Small intestine (tissue), 7 donors: Measurements from ENCODE around the gene GNB1. TPM values are rescaled to one million over a fixed set of nuclear protein-coding genes. Genes with fewer than 3 reads are reported as not detected.

Experiments
- DNase-seq, 2 donors: peaks; one replicate each; pipeline versions ENCODE4 v3.0.0 to v3.0.0-alpha.2; 2013
- FAIRE-seq: peaks from 2 replicates; lab custom pipeline; 2012; peaks lifted over from hg19 to GRCh38; lab: Jason Lieb, UNC
- H3K27ac ChIP-seq, 3 donors: one replicate each; pipeline ENCODE4 v1.5.1; 2013; ENCODE audit warnings: low read length in 2 of 3, mild to moderate bottlenecking in 2 of 3, control low read depth in 1 of 3, inconsistent platforms in 1 of 3, low read depth in 1 of 3, moderate library complexity in 1 of 3
- H3K27me3 ChIP-seq, 3 donors: one replicate each; pipeline ENCODE4 v1.6.1; 2013; ENCODE audit warnings: low read length in 3 of 3, inconsistent platforms in 1 of 3; ENCODE audit not compliant: control insufficient read depth in 3 of 3, insufficient read depth in 3 of 3
- H3K36me3 ChIP-seq, 3 donors: one replicate each; pipeline ENCODE4 v1.6.1; 2013; ENCODE audit warnings: low read length in 3 of 3, inconsistent platforms in 1 of 3, low read depth in 1 of 3, mild to moderate bottlenecking in 1 of 3, moderate library complexity in 1 of 3; ENCODE audit not compliant: control insufficient read depth in 3 of 3, insufficient read depth in 2 of 3
- H3K4me1 ChIP-seq, 3 donors: one replicate each; pipeline ENCODE4 v1.6.1; 2013; ENCODE audit warnings: low read length in 2 of 3, inconsistent platforms in 1 of 3, low read depth in 1 of 3, mild to moderate bottlenecking in 1 of 3, moderate library complexity in 1 of 3; ENCODE audit not compliant: control insufficient read depth in 3 of 3, insufficient read depth in 2 of 3
- H3K4me3 ChIP-seq, 3 donors: one replicate each; pipeline ENCODE4 v1.5.1; 2013; ENCODE audit warnings: low read length in 3 of 3, control low read depth in 1 of 3, inconsistent platforms in 1 of 3, low read depth in 1 of 3, mild to moderate bottlenecking in 1 of 3, moderate library complexity in 1 of 3
- H3K9me3 ChIP-seq, 2 donors: one replicate each; pipeline ENCODE4 v1.6.1; 2013; ENCODE audit warnings: low read depth in 1 of 2, low read length in 1 of 2; ENCODE audit not compliant: control insufficient read depth in 2 of 2, insufficient read depth in 1 of 2
- WGBS, 3 donors: extraction: QIAGEN DNeasy Blood & Tissue Kit; methylation state at CpG; one replicate each; pipeline ENCODE4 v1.1.7; 2013; 5-methylcytosine and 5-hydroxymethylcytosine counted together
- polyA plus RNA-seq, 4 donors: library from polyadenylated mRNA; stranded (reverse) in 3 of 4; unstranded in 1 of 4; fragments of 200-250 nt in 3 of 4; fragments of 120-200 nt in 1 of 4; gene quantifications; one replicate each; pipeline versions ENCODE4 v1.2.1 to v1.2.3, GENCODE V29; 2013
- donor health status: healthy with polysubstance abuse.
- donor health status: control.
- donor health status: control.
- donor health status: Bipolar disorder and iron deficiency.
- donor health status: healthy.

The GNB1 gene
- polyA plus RNA-seq, 4 donors = 169 to 214 (median 192) TPM

DNA sequence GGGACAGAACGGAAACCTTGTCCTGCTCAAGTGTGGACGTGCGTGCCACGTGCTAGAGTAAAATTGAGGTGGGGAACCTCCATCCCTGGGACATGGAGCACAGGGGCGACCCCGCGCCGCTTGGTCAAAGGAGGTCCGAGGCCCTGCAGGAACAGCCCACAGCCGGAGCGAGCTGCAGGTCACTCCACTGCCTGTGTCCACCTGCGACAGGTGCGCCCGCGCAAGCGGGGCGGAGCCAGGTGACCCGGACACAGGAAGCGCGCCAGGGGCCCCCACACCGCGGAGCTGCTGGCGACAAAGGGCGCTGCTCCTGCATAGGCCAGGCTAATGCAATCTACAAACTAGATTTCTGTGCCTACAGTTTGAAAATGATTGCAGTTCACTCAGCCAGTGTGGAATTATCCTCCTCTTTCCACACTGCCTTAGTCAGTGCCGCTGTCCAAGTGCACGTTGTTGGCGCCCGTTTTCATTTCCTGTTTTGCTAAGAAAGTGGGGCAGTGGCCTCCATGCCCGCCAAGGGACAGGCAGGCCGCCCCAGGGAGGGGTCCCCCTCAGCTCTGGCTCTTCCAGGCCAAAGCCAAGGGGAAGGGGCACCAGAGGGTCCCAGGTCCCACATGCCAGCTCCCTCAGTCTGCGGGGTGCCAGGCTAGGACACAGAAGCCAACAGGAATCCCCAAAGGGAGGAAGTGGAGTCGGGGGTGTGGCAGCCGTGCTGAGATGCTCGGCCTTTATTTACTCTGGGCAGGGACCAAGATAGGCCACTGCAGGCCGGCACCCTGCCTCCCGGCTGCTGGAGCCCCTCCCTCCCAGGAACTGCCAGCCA, 108.3 kb downstream of the GNB1 start:
- H3K4me3 ChIP-seq = peak overlapping the region in 2 of 3 donors; percentile 24 to 42
- H3K27ac ChIP-seq = peak overlapping the region; percentile 90 to 98 (median 93)
- peaks cover 20 to 48% (median 21%) of the 10 kb centered on the region in 3 donors for H3K4me1 ChIP-seq
- DNase-seq (peak; percentile 83 to 88), FAIRE-seq (no peak)
- WGBS, 3 donors = 1 to 9% (median 5%) methylated on average over 36 of the region's 36 CpGs
- H3K9me3 ChIP-seq = no peaks in the 10 kb centered on the region
- no peaks in the 10 kb centered on the region for H3K27me3 ChIP-seq
- peaks cover 9 to 28% (median 15%) of the 10 kb centered on the region in 3 donors for H3K36me3 ChIP-seq

DNA sequence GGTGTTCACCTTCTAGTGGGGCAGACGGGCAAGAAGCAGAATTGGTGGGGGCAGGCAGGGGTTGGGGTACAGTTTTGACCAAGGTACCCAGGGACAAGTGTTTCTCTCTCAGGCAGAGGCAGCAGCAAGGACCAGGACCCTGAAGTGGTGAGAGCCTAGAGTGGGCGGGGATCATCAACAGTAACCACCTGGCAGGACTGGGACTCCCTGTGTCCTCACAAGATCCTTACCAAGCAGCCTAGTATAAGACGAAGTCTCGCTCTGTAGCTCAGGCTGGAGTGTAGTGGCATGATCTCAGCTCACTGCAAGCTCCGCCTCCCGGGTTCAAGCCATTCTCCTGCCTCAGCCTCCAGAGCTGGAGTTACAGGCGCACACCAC, 109.4 kb downstream of the GNB1 start:
- Histone ChIP-seq H3K4me1 (peaks cover 21 to 56% (median 26%) of the 10 kb centered on the region in 3 donors), H3K36me3 (peaks cover 9 to 20% (median 9%) of the 10 kb centered on the region in 3 donors), H3K27me3 (no peaks in the 10 kb centered on the region), H3K9me3 (no peaks in the 10 kb centered on the region), H3K4me3 (no peak overlapping the region), H3K27ac (peak overlapping the region; percentile 88 to 98 (median 93))
- FAIRE-seq (no peak), DNase-seq (peak in 1 of 2 donors; percentile 41)
- 36 to 74% (median 66%) methylated on average over 7 of the region's 7 CpGs for WGBS, 3 donors

DNA sequence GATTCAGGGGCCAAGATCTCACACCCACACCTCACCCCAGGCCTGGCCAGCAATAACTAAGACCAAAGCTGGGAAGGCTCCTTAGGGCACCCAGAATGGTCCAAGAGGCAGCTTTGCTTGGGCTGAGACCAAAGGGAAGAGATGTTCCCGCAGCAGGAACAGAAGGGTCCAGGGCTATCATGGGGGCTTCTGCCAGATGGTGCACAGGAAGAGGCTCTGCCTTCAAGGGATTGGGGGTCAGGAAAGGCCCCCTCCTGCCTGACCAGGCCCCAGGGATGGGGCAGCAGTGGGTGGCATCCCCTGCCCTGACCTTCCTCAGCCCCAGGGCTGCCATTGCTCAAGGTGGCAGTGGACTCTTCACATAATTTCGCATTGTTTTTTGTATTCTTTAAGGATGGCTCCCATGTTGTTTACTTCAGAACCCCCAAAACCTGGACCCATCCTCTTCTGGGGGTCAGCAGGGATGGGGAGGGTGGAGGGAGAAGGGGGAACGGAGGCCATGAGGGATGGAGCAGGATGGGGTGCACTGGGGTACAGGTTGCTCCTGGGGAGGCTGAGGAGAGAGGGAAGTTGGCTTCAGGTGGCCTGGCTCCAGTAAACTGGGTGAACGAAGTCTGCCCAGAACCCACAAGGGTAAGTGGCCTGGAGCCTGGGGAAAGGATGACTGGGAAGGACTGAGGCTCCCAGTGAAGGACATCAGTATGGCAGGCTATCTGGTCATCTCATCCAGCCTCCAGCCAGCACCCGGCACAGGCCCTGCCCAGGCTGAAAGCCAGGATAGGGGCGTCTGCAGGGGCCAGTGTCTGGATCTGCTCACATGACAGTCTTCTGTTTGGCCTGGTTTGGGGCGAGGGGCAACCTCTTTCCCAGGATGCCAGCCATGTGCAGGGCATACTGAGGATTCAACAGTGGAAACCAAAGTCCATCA, 110.0 kb downstream of the GNB1 start:
- Histone ChIP-seq H3K4me3 (no peak overlapping the region), H3K27me3 (no peaks in the 10 kb centered on the region), H3K4me1 (peaks cover 23 to 61% (median 30%) of the 10 kb centered on the region in 3 donors), H3K36me3 (peaks cover 5 to 19% (median 5%) of the 10 kb centered on the region in 3 donors), H3K9me3 (no peaks in the 10 kb centered on the region), H3K27ac (peak overlapping the region; percentile 88 to 98 (median 93))
- DNase-seq = no peak
- WGBS, 3 donors = 71 to 81% (median 72%) methylated on average over 7 of the region's 7 CpGs
- no peak for FAIRE-seq

DNA sequence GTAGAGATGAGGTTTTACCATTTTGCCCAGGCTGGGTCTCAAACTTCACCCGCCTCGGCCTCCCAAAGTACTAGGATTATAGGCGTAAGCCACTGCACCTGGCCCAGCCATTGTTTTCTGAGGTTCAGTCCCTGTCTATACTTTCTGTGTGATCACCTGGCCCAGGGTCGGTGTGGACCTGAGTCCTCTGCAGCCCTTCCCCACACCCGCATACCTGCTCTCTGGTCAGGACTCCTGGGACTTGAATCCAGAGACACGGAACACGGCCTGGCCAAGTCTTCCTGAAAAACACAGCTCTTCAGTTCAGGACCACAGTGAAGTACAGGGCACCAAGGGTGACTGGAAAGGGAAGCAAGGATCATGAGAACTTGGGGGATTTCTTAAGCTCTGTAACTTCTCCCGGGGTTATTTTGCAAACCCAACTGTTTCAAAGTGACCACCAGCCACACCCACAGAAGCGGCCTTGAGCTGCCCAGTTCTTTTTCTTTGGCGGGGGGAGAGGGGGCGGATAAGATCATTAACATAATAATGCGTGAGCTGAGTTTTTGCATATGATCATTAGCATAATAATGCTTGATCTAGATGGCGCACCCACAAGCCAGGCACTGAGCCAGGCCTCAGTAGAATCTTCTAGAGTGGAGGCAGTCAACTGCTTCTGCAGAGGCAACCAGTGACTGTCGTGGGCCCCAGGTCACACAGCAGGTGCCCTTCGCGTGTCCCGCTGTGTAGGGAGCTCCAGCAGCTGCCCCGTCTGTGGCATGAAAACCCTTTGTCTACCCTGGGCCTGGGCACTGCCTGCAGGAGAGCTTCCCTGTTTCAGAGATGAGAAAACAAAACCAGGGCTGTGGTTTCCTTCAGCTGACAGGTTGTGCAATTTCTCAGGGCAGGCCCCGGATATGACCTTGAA, 110.9 kb downstream of the GNB1 start:
- H3K27ac ChIP-seq = peak overlapping the region; percentile 88 to 98 (median 93)
- H3K4me1 ChIP-seq = peaks cover 24 to 68% (median 30%) of the 10 kb centered on the region in 3 donors
- DNase-seq (peak; percentile 62 to 75), FAIRE-seq (no peak)
- H3K27me3 ChIP-seq = no peaks in the 10 kb centered on the region
- H3K4me3 ChIP-seq = peak overlapping the region in 1 of 3 donors; percentile 42
- H3K9me3 ChIP-seq = no peaks in the 10 kb centered on the region
- H3K36me3 ChIP-seq = peaks cover 0 to 12% (median 2%) of the 10 kb centered on the region in 3 donors
- 35 to 37% (median 35%) methylated on average over 19 of the region's 19 CpGs for WGBS, 3 donors

DNA sequence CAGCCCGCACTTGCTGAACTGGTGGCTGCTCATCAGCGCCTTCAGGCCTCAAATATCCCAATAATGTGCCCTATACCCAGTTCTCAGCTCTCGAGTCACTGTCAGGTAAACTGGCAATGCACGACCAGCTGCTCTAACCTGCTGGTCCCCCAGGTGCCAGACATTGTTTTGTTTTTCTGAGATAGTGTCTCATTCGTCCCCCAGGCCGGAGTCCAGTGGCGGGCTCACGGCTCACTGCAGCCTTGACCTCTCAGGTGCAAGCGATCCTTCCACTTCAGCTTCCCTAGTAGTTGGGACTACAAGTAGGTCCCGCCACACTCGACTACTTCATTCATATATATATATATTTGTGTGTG, 111.6 kb downstream of the GNB1 start:
- DNase-seq (no peak), FAIRE-seq (no peak)
- Histone ChIP-seq H3K9me3 (no peaks in the 10 kb centered on the region), H3K36me3 (peaks cover 0 to 8% (median 0%) of the 10 kb centered on the region in 3 donors), H3K4me3 (peak overlapping the region; percentile 42 to 88 (median 49)), H3K4me1 (peaks cover 24 to 68% (median 30%) of the 10 kb centered on the region in 3 donors), H3K27ac (peak overlapping the region; percentile 60 to 98 (median 93)), H3K27me3 (no peaks in the 10 kb centered on the region)
- 23 to 47% (median 35%) methylated on average over 11 of the region's 11 CpGs for WGBS, 3 donors

DNA sequence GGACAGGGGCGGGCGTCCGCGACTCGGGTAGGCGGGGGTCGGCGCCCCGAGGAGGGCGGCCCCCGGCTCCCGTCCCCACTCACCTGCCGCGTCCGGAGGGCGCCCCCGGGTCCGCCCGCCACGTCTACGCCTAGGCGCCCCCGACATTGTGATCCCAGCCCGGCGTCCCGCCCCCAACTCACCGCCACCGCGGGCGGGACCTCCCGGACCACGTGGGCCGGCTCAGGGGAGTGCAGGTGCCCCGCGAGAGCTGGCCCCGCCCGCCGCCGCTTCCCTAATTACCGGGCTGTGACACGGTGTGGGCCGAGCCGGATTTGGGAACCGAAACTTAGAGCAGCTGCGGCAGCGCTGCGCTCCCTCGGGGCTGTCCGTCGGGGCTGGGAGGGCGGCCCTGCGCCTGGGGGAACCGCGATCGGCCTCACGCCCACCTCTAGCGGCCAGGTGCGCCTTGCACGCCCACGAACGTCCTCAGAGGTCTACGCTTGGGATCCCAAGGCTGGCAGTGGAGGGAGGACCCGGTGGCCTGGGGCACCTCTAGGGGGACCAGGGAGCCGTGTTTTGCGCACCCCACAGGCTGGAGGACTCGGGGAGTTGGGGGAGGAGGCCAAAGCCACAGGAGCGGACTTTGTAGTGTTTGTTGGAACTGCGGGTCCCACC, 112.1 kb downstream of the GNB1 start:
- peaks cover 24 to 68% (median 30%) of the 10 kb centered on the region in 3 donors for H3K4me1 ChIP-seq
- H3K36me3 ChIP-seq = peaks cover 0 to 7% (median 0%) of the 10 kb centered on the region in 3 donors
- DNase-seq (peak; percentile 79 to 85), FAIRE-seq (no peak)
- no peaks in the 10 kb centered on the region for H3K9me3 ChIP-seq
- peak overlapping the region; percentile 42 to 88 (median 49) for H3K4me3 ChIP-seq
- WGBS, 3 donors = 0 to 2% (median 1%) methylated on average over 25 to 68 of the region's 68 CpGs
- H3K27me3 ChIP-seq = no peaks in the 10 kb centered on the region
- H3K27ac ChIP-seq = peak overlapping the region; percentile 60 to 98 (median 93)

DNA sequence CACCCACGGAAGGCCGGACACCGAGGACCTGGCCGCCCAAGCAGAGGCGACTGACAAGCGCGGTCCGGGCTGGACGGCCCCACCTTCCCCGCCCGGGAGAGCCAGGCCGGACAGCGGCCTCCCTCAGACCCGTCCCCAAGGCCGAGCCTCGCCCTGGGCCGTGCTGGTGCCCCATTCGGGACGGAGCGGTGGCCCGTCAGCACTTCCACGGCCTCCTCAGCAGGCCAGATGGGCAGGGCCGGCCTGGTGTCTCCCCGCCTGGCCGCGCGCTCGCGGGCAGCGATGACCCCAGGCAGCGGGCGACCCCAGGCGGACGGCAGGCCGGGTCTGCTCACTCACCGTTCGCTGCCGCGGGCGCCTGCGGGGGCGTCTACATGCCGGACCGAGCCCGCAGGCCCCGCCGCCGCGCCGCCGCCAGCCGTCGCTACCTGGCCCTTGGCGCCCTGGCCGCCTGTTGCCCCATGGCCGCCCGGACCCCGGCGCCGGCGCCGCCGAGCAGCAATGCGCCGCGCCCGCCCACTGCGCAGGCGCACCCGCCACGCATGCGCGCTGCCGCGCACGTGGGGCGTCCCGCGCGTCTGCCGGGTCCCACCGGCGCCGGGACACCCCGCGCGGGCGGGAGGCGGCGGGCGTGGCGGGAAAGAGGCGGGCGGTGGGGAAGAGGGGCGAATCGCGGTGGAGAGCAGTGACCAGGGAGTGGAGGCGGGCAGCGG, 112.8 kb downstream of the GNB1 start, which contains the start of gene NADK:
Gene NADK (minus strand): TSS at position 521 of the 713 bp plus-strand sequence. CDS start 13,064 bp downstream, outside the sequence.
- peak; percentile 69 to 87 for DNase-seq
- peak within 1 kb of the TSS; percentile 60 to 98 (median 93) for H3K27ac ChIP-seq
- H3K4me1 ChIP-seq = peaks cover 20 to 62% (median 27%) of the 10 kb centered on the region in 3 donors
- no peaks in the 10 kb centered on the region for H3K27me3 ChIP-seq
- FAIRE-seq = no peak
- WGBS, 3 donors = 0% methylated on average over 61 to 99 of the region's 99 CpGs
- H3K36me3 ChIP-seq = peaks cover 0 to 9% (median 0%) of the 10 kb centered on the region in 3 donors
- H3K9me3 ChIP-seq = no peaks in the 10 kb centered on the region
- peak within 1 kb of the TSS; percentile 49 to 88 (median 66) for H3K4me3 ChIP-seq
